ENCODE measurements around the gene HPSE2. TPM values are rescaled to one million over a fixed set of nuclear protein-coding genes. Genes with fewer than 3 reads are reported as not detected.

Gene HPSE2
- total and polyA plus RNA-seq, 4 donors = 0.05 TPM; not detected in 3

DNA sequence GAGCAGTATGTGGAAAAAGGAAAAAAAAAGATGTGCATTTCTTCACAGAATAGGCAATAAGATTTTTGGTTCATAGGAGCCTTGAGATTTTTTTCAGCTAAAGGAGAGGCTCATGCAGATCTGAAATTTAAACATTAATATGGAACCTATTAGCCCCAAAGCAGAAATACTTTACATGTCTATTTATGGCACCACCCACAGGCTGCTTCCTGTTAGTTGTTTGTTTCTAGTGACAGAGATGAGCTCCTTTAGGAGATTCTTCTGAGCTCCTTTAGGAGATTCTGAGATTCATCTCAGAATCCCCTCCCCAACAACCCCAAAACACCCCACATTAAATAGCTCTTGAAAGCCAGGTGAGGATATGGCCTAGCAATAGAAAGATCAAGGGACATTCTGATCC, 761.0 kb downstream of the HPSE2 start:
- H3K36me3 ChIP-seq (ENCODE audit: control insufficient read depth in 4 of 4, insufficient read depth in 3 of 4, low read depth in 1 of 4, low read length in 3 of 4) = no peaks in the 10 kb centered on the region
- H3K9me3 ChIP-seq (ENCODE audit: control insufficient read depth in 4 of 4, low read length in 3 of 4) = no peaks in the 10 kb centered on the region
- peaks cover 0 to 2% (median 0%) of the 10 kb centered on the region in 4 donors for H3K27me3 ChIP-seq (ENCODE audit: control insufficient read depth in 4 of 4, insufficient read depth in 4 of 4, low read length in 3 of 4)
- H3K4me1 ChIP-seq (ENCODE audit: control insufficient read depth in 4 of 4, insufficient read depth in 4 of 4, low read length in 3 of 4) = no peaks in the 10 kb centered on the region
- H3K9ac ChIP-seq (ENCODE audit: low read depth in 1 of 2, low read length in 2 of 2) = no peak overlapping the region
- no peak overlapping the region for H3K4me3 ChIP-seq (ENCODE audit: low read depth in 1 of 3, low read length in 3 of 3)
- DNase-seq (ENCODE audit: low spot score) = no peak
- no peak overlapping the region for H3K27ac ChIP-seq (ENCODE audit: low read depth in 1 of 2, low read length in 2 of 2)
- TF ChIP-seq JUND (IDR thresholded peaks at IDR 0.05) (no peak), SP1 (IDR thresholded peaks at IDR 0.05) (no peak), TAF1 (conservative IDR thresholded peaks at IDR 0.05) (no peak), RXRA (IDR thresholded peaks at IDR 0.05) (no peak), YY1 (IDR thresholded peaks at IDR 0.05) (no peak), RAD21 (IDR thresholded peaks at IDR 0.05) (no peak)

DNA sequence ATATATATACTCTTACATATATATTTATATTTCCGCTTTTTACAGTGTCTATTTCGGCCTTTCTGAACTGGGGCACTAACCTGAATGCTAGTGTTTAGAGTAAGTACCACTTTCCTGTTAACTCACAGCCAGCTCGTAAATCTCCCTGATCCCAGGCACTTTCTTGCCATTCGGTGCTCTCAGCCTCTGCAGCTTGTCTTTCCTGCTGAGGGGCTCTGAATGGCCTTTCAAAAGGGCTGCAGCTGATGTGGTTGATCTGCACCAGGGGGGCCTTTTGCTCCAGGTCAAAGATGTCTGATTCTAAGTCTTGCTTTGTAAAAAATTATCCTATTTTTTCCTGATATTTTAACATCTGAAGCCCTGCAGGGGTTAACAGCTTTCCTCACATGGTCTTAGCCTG, 763.5 kb downstream of the HPSE2 start:
- no peak for DNase-seq (ENCODE audit: low spot score)
- H3K4me3 ChIP-seq (ENCODE audit: low read depth in 1 of 3, low read length in 3 of 3) = no peak overlapping the region
- no peaks in the 10 kb centered on the region for H3K9me3 ChIP-seq (ENCODE audit: control insufficient read depth in 4 of 4, low read length in 3 of 4)
- peaks cover 0 to 10% (median 4%) of the 10 kb centered on the region in 4 donors for H3K4me1 ChIP-seq (ENCODE audit: control insufficient read depth in 4 of 4, insufficient read depth in 4 of 4, low read length in 3 of 4)
- H3K9ac ChIP-seq (ENCODE audit: low read depth in 1 of 2, low read length in 2 of 2) = no peak overlapping the region
- H3K27me3 ChIP-seq (ENCODE audit: control insufficient read depth in 4 of 4, insufficient read depth in 4 of 4, low read length in 3 of 4) = peaks cover 0 to 2% (median 0%) of the 10 kb centered on the region in 4 donors
- H3K27ac ChIP-seq (ENCODE audit: low read depth in 1 of 2, low read length in 2 of 2) = no peak overlapping the region
- no peaks in the 10 kb centered on the region for H3K36me3 ChIP-seq (ENCODE audit: control insufficient read depth in 4 of 4, insufficient read depth in 3 of 4, low read depth in 1 of 4, low read length in 3 of 4)
- 70% methylated on average over 4 of the region's 4 CpGs for WGBS
- no peak for TF ChIP-seq SP1 (IDR thresholded peaks at IDR 0.05)
- no peak for TF ChIP-seq HNF4G (IDR thresholded peaks at IDR 0.05)

DNA sequence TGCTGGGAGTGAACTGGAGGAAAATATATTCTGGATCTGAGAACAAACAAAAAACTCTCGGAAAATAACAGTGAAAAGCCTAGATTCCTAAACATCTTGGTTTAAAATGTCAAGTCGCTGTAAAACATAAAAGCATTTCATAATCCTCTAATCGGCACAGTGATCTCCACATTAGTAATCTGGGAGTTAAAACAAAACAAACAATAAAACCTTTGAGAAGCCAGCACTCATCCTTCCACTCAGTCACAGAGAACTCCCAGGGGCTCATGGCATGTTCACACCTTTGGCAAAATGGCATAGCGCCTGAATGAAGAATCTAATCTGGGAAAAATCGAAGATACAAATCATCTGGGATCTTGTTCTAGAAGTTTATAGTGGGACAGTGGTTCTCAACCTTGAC, 764.8 kb downstream of the HPSE2 start:
- H3K9me3 ChIP-seq (ENCODE audit: control insufficient read depth in 4 of 4, low read length in 3 of 4) = no peaks in the 10 kb centered on the region
- peaks cover 0 to 2% (median 0%) of the 10 kb centered on the region in 4 donors for H3K27me3 ChIP-seq (ENCODE audit: control insufficient read depth in 4 of 4, insufficient read depth in 4 of 4, low read length in 3 of 4)
- 86% methylated on average over 5 of the region's 5 CpGs for WGBS
- peaks cover 0 to 10% (median 4%) of the 10 kb centered on the region in 4 donors for H3K4me1 ChIP-seq (ENCODE audit: control insufficient read depth in 4 of 4, insufficient read depth in 4 of 4, low read length in 3 of 4)
- H3K4me3 ChIP-seq (ENCODE audit: low read depth in 1 of 3, low read length in 3 of 3) = no peak overlapping the region
- H3K9ac ChIP-seq (ENCODE audit: low read depth in 1 of 2, low read length in 2 of 2) = no peak overlapping the region
- H3K27ac ChIP-seq (ENCODE audit: low read depth in 1 of 2, low read length in 2 of 2) = no peak overlapping the region
- DNase-seq (ENCODE audit: low spot score) = no peak
- H3K36me3 ChIP-seq (ENCODE audit: control insufficient read depth in 4 of 4, insufficient read depth in 3 of 4, low read depth in 1 of 4, low read length in 3 of 4) = no peaks in the 10 kb centered on the region
- TF ChIP-seq, protein P1, sequence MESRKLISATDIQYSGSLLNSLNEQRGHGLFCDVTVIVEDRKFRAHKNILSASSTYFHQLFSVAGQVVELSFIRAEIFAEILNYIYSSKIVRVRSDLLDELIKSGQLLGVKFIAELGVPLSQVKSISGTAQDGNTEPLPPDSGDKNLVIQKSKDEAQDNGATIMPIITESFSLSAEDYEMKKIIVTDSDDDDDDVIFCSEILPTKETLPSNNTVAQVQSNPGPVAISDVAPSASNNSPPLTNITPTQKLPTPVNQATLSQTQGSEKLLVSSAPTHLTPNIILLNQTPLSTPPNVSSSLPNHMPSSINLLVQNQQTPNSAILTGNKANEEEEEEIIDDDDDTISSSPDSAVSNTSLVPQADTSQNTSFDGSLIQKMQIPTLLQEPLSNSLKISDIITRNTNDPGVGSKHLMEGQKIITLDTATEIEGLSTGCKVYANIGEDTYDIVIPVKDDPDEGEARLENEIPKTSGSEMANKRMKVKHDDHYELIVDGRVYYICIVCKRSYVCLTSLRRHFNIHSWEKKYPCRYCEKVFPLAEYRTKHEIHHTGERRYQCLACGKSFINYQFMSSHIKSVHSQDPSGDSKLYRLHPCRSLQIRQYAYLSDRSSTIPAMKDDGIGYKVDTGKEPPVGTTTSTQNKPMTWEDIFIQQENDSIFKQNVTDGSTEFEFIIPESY (IDR thresholded peaks at IDR 0.05) = no peak
- TF ChIP-seq, protein P2, sequence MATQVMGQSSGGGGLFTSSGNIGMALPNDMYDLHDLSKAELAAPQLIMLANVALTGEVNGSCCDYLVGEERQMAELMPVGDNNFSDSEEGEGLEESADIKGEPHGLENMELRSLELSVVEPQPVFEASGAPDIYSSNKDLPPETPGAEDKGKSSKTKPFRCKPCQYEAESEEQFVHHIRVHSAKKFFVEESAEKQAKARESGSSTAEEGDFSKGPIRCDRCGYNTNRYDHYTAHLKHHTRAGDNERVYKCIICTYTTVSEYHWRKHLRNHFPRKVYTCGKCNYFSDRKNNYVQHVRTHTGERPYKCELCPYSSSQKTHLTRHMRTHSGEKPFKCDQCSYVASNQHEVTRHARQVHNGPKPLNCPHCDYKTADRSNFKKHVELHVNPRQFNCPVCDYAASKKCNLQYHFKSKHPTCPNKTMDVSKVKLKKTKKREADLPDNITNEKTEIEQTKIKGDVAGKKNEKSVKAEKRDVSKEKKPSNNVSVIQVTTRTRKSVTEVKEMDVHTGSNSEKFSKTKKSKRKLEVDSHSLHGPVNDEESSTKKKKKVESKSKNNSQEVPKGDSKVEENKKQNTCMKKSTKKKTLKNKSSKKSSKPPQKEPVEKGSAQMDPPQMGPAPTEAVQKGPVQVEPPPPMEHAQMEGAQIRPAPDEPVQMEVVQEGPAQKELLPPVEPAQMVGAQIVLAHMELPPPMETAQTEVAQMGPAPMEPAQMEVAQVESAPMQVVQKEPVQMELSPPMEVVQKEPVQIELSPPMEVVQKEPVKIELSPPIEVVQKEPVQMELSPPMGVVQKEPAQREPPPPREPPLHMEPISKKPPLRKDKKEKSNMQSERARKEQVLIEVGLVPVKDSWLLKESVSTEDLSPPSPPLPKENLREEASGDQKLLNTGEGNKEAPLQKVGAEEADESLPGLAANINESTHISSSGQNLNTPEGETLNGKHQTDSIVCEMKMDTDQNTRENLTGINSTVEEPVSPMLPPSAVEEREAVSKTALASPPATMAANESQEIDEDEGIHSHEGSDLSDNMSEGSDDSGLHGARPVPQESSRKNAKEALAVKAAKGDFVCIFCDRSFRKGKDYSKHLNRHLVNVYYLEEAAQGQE (IDR thresholded peaks at IDR 0.05) = no peak
- TF ChIP-seq HNF4A (conservative IDR thresholded peaks at IDR 0.05) = no peak
- no peak for TF ChIP-seq NR2F2 (IDR thresholded peaks at IDR 0.05)
- no peak for TF ChIP-seq JUND (IDR thresholded peaks at IDR 0.05)
- no peak for TF ChIP-seq FOXA1 (IDR thresholded peaks at IDR 0.05)
- no peak for TF ChIP-seq RXRA (IDR thresholded peaks at IDR 0.05)
- TF ChIP-seq, protein P3, sequence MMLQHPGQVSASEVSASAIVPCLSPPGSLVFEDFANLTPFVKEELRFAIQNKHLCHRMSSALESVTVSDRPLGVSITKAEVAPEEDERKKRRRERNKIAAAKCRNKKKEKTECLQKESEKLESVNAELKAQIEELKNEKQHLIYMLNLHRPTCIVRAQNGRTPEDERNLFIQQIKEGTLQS (IDR thresholded peaks at IDR 0.05) = no peak
- TF ChIP-seq, protein P4, sequence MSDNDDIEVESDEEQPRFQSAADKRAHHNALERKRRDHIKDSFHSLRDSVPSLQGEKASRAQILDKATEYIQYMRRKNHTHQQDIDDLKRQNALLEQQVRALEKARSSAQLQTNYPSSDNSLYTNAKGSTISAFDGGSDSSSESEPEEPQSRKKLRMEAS (IDR thresholded peaks at IDR 0.05) = no peak
- TF ChIP-seq RAD21 (IDR thresholded peaks at IDR 0.05) = no peak
- TF ChIP-seq HNF4G (IDR thresholded peaks at IDR 0.05) = no peak
- no peak for TF ChIP-seq YY1 (IDR thresholded peaks at IDR 0.05)
- no peak for TF ChIP-seq TAF1 (conservative IDR thresholded peaks at IDR 0.05)
- no peak for TF ChIP-seq GABPA (IDR thresholded peaks at IDR 0.05 in 1 of 2, conservative IDR thresholded peaks at IDR 0.05 in 1 of 2)
- TF ChIP-seq SP1 (IDR thresholded peaks at IDR 0.05) = no peak
- no peak for TF ChIP-seq FOXA2 (IDR thresholded peaks at IDR 0.05)
- TF ChIP-seq EGR1 (IDR thresholded peaks at IDR 0.05; ENCODE audit: low read depth in 2 of 2) = no peak
- TF ChIP-seq, protein P5, sequence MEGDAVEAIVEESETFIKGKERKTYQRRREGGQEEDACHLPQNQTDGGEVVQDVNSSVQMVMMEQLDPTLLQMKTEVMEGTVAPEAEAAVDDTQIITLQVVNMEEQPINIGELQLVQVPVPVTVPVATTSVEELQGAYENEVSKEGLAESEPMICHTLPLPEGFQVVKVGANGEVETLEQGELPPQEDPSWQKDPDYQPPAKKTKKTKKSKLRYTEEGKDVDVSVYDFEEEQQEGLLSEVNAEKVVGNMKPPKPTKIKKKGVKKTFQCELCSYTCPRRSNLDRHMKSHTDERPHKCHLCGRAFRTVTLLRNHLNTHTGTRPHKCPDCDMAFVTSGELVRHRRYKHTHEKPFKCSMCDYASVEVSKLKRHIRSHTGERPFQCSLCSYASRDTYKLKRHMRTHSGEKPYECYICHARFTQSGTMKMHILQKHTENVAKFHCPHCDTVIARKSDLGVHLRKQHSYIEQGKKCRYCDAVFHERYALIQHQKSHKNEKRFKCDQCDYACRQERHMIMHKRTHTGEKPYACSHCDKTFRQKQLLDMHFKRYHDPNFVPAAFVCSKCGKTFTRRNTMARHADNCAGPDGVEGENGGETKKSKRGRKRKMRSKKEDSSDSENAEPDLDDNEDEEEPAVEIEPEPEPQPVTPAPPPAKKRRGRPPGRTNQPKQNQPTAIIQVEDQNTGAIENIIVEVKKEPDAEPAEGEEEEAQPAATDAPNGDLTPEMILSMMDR (IDR thresholded peaks at IDR 0.05; ENCODE audit: low read depth, low read length, missing input control) = no peak
